Gastroesophageal sphincter (tissue), 3 donors: Measurements from ENCODE around the gene SERPINB6.

Experiments
- POLR2A ChIP-seq, 2 donors: fragments of 450-650 bp; IDR thresholded peaks; one replicate each; pipeline ENCODE4 v1.6.1; 2017; ENCODE audit warnings: antibody characterized with exemption in 2 of 2, mild to moderate bottlenecking in 2 of 2, moderate library complexity in 1 of 2
- POLR2AphosphoS5 ChIP-seq: sonication (generic); formaldehyde crosslinking; IDR thresholded peaks from one replicate; pipeline ENCODE4 v1.6.1; 2017; ENCODE audit warnings: antibody characterized with exemption
- TF ChIP-seq, protein P1 (sequence below), 4 experiments: fragments of 200-600 bp in 2 of 4; fragments of 450-650 bp in 2 of 4; sonication (generic) in 1 of 4; IDR thresholded peaks; one replicate each; pipeline ENCODE4 v1.5.1; 2017 to 2019; ENCODE audit warnings: antibody characterized with exemption in 4 of 4, mild to moderate bottlenecking in 2 of 4, moderate library complexity in 2 of 4

DNA sequence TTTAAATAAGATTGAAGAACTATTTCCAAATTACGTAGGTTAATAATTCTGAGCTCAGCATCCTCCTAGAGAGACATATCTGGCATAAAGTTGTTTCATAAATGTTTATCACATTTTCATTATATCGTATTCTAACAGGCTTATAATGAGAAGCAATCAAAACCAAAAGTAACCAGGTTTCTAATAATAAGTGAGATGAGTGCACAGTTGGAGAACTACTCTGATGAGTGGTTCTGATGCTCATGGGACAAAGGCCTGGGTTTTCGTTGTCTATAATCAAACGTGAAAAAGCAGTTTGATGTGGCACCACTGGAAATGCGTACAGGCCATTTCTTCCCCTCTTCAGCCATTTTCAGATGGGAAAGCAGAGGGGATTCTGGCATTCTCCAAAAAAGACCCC lies 4.7 kb upstream of the SERPINB6 start:
- TF ChIP-seq, protein P1, sequence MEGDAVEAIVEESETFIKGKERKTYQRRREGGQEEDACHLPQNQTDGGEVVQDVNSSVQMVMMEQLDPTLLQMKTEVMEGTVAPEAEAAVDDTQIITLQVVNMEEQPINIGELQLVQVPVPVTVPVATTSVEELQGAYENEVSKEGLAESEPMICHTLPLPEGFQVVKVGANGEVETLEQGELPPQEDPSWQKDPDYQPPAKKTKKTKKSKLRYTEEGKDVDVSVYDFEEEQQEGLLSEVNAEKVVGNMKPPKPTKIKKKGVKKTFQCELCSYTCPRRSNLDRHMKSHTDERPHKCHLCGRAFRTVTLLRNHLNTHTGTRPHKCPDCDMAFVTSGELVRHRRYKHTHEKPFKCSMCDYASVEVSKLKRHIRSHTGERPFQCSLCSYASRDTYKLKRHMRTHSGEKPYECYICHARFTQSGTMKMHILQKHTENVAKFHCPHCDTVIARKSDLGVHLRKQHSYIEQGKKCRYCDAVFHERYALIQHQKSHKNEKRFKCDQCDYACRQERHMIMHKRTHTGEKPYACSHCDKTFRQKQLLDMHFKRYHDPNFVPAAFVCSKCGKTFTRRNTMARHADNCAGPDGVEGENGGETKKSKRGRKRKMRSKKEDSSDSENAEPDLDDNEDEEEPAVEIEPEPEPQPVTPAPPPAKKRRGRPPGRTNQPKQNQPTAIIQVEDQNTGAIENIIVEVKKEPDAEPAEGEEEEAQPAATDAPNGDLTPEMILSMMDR (IDR thresholded peaks at IDR 0.05) = no peak
- TF ChIP-seq POLR2A (IDR thresholded peaks at IDR 0.05) = no peak
- TF ChIP-seq POLR2AphosphoS5 = no peak
